NCI-H2196 treated with DMSO at 0.1 percent for 48 hours (cell line): Measurements from ENCODE around the gene CDH9.
"Not testable (repeated sequence)": the region's sequence is repeated elsewhere in the genome, so short reads cannot be mapped to it uniquely, and the experiment has no call there.

Experiments used
- DNase-seq: peaks from one replicate; lab custom pipeline; 2025; ENCODE audit not compliant: unreplicated experiment; lab: John Stamatoyannopoulos, UW

The CDH9 gene

DNA sequence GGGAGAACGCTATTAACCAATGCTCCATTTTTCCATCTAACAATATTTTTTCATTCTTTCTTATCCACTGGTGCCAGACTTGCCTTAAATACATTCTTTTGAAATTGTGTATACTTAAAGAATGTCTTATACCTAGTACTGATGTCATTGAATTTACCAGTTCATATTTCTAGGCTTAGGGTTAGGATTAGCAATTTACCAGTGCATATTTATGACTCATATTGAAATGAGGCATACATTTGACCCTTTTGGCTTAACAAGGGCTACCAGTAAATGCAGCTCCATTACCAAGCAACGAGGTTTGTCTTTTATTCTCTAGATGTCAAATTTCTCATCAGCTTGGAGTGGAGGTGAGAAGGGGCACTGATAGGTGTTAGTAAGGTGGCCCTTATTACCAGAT lies 89.5 kb downstream of the CDH9 start:
- DNase-seq = no peak

DNA sequence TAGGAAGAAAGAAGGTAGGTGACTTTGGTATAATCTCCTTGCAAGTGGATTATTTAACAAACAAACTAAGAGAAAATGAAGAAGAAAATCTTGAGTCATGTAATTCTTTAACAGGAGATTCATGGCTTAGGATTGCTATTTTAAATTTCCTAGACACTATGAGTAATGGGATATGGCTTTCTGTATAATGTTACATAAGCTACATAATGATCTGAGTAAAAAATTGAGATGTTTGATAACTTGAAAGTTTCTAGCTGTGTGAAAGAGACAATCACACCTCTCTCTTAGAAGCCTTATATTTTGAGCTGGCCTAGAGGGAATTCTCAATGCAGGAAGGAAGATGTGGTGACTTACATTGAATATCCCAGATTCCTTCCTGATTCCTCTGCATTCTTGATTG lies 92.5 kb downstream of the CDH9 start:
- no peak for DNase-seq

DNA sequence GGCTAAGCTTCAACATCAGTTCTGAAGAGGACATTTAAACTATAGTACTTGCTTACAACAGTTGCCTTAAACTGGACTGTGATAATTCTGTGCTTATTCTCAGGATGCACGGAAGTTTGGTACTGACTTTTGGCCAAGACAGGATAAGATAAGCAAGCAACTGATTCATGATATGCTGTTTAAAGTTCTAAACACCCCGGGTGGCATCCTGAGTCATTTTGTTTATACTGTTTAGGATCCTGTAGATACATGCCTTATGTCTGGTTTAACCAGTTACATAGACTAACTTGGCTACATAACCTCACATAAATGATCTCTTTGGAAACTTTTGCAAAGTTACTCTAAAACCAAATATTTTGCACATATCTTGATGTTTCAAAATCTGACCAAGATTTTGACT lies 95.9 kb downstream of the CDH9 start:
- DNase-seq = no peak

DNA sequence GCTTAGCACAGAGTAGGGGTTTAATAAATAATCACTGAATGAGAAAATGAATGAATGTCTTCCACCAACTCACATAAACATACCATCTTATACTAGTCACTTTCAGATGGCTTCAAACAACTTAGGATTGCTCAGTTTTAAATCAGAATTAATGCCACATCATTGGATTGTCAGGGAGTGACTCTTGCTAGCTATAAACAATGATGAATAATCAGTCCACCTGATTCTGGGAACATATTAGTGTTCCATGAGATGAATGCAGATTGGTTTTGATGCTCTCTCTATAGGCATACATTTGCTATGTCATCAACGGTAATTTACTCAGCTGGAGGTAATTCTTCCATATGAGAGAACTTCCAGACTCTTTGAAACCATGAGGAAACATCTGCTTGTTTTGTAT lies 97.4 kb downstream of the CDH9 start:
- no peak for DNase-seq

DNA sequence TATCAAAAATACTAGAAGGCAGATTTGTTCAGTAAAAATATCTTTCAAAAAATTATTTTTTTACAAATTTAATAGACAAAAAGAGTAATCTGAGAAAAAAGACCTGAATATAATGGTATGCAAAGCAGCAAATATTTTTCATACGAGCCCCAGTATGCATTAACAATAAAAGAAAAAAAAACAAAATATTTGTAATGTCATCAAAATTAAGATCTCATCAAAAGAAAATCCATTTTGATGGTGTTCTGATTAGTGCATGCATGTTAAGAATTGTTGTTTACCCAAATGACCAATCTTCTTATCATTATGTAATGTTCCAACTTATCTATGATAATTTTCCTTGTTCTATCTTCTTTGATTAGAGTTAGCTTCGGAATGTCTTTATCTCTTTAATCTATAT lies 106.1 kb downstream of the CDH9 start:
- no peak for DNase-seq

DNA sequence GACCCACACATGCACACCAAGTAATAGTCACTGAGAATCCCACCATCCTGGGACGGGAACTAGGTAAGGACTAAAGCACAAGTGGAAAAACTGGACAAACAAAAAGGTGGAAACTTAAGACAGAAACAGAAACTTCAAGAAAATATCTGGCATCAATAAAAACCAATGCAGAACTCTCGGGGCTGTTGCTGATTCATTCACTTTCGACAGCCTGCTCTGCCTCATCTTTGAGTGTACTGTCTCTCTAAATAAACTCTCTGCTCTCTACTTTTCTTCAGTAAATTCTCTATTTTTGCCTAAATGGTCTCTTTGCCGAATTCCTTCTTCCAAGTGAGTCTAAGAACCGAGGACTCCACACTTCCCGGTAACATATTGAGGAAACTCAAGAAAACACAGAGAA lies 116.9 kb downstream of the CDH9 start:
- DNase-seq = no peak

DNA sequence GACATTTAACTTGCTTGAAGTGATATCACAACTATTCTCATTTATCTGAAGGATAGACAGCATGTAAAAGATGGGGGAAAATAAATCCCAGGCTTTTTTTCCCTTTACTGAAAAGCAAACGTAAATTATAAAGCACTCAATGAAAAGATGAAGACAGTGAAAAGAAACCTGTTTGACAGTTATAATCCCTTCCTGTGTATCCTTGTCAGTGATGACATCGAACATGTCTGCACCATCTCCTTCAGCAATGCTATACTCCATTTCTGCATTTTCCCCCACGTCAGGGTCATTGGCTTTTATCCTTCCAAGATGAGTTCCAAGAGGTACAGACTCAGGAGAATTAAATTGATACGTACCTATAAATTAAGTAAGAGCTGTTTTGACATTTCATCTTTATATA lies 134.9 kb downstream of the CDH9 start:
- no peak for DNase-seq

DNA sequence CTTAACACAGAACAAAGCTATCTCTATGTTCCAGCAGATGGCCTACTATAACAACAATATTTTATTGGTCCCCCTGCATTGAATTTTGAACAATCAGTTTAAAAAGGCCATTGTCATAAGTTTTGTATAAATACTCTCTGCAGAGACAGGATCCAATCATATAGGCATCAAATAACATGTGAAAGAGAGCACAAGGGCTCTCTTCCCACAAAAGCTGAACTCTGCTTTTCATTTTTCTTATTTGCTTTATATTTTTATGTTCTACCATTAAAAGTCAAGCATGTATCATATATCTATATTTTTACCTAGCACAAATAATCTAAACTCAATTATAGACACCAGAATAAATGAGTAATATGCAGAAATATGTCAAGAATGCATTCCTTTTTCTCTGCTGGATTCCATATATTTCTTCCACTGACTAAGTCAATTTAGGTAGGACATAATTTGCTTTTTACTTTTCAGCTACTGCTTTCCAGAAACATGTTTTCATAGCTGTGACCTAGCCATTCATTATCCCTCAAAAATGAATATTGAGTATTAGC lies 143.6 kb downstream of the CDH9 start:
- no peak for DNase-seq

DNA sequence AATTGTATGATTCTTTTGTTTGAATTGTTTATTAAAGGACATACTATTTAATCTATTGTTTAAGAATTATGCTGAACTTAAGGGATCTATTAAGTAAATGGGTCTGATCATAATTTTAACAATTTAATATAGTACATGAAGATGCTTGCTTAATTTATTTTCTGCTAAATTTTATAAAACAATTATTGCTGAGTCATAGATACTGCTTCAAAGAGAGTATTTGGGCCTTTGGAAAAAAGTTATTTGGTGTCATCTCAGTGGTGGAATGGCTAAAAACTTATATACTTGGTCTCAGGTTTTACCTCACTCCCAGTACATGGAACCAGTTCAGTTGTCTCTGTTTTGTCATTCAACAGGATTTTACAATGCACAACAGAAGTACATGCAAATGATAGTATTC lies 145.3 kb downstream of the CDH9 start:
- no peak for DNase-seq

DNA sequence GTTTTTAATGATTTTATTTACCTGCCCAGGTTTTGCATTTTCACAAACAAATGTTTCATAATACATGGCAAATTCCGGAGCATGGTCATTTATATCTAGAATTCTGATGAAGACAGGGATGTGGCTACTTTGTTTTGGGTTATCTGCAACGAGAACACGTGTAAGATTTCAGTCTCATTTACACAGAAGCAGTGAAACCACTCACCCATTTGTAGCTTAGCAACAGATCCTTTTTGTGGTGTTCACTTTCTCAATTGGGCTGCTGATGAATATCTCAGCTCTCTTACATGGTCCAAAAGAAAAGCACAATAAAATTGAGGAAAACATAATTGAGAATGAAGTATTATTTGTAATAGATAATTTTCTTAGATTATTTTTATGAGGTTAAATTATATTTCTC lies 148.6 kb downstream of the CDH9 start:
- DNase-seq = peak; percentile 52

DNA sequence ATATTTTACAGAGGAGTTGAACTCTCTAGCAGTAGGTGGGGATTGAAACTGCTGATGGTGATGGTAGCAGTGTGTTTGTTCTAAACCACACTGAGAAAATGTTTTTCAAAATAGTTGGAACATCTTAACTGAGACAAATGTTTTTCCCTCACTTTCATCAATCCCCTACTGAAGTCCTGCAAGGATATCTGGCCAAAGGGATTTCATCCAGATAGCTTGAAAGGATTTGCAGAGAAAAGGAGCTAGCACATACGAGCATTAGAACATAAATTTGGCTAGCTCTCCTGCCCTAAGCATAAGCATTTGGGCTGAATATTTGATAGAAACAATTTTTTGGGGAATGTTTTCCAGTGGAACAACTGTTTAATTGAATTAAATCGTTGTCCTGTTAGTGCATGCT lies 153.9 kb downstream of the CDH9 start:
- no peak for DNase-seq

DNA sequence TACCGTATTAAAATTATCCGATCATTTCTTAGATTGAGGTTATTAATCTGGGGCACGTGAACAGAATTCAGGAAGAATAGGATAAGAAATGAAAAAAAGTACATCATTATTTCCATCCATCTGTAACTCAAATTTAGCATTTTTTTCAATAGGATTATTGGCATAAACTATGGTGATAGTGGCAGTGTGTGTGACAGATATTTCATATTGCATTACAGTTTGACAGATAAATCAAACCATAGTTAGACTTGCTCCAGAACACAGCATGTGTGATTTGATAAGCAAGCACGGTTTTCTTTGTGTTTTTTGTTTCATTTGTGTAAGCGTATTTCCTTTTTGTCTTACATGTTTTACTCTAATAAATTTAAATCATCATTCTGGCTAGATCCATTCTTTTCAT lies 155.0 kb downstream of the CDH9 start:
- no peak for DNase-seq

DNA sequence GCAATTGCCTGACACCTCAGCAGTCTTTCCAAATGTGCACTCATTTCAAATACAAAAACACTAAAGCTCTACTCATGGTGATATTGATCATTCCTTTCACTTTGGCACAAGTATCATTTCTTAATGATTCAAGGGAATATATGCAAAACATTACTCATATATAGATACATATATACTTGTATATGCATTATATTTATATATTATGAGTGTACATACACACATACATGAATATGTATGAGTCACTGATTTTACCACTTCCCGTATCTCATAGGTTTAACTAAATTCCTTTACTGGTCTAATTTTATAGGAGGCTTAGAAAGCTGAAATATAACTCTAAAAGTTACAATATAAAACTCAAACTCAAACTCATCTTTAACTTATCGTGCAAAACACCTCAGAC lies 156.5 kb downstream of the CDH9 start:
- no peak for DNase-seq

DNA sequence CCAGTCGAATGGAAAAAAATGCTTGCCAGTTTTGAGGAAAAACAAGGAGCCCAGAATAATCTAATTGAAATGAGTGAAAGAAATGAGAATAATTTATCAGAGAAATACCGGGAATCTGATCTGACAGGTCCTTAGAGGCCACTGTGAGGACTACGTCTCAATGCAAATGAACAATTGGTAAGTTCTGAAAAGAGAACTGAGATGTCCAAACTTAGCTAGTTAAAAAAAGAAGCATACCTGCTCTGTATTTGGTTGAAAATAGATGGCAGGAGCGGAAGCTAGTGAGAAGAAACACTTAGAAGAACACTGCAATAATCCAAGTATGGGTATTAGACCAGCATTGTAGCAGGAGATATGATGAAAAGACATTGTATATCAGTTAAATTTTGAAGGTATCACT lies 161.2 kb downstream of the CDH9 start:
- no peak for DNase-seq

DNA sequence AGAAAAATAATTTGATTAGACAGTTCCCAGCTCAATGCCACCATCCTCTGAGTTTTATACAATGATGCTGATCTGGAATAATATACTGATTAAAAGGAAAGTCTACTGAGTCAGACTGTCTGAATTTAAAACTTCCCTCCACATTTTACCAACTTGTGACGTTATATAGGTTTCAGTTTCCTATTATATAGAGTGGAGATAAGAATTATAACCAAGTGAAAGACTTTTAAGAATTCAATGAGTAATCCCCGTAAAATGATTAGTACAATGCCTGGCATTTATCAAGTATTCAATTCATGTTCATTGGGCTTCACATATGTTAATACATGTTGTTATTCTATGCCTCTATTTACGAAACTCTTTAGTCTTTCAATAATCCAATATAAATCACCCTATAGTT lies 166.0 kb downstream of the CDH9 start:
- DNase-seq = no peak

DNA sequence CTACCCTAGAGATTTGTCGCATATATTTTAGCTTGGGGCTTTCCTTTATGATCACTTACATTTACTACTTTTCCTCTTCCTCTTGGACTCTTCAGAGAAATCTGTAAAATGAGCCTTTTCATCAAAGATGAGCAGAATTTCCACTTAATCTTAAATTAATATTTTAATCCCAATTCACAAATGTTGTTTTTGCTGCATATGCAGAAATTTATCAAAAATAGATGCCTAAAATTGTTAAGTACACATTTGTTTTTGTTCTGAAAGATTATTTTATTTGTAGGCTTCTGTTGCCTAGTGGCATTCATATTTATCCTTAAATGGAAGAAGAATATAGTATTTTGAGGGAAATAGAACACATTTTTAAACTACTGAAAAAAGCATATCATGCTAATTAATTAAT lies 168.6 kb downstream of the CDH9 start:
- DNase-seq = no peak

DNA sequence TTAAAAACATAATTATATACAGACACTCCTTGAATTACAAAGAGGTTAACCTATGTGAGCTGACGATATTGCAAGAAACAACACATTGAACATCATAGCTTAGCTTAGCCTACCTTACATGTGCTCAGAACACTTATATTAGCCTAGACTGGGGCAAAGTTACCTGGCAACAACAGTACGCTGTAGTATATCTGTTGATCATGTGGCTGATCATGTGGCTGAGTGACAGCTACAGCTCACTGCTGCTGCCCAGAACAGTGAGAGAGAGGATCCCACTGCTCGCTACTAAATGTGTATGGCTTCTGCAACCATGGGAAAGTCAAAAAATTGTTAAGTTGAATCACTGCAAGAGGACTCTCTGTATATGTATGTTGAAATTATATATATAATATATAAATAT lies 169.9 kb downstream of the CDH9 start:
- no peak for DNase-seq

DNA sequence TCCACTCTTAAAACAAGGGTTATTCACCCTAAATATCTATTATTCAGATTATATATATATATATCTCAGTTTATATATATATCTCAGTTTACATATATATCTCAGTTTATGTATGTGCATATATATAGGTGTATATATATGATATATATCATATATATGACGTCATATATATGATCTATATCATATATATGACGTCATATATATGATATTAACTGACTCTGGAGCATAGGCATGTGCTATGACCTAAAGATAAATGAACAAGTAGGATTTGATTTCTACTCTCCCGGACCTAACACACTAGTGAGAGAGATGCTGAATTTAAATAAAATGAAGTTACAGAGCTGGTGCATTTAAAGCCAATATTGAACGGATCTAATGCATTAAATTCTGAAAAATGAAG lies 174.3 kb downstream of the CDH9 start:
- no peak for DNase-seq

DNA sequence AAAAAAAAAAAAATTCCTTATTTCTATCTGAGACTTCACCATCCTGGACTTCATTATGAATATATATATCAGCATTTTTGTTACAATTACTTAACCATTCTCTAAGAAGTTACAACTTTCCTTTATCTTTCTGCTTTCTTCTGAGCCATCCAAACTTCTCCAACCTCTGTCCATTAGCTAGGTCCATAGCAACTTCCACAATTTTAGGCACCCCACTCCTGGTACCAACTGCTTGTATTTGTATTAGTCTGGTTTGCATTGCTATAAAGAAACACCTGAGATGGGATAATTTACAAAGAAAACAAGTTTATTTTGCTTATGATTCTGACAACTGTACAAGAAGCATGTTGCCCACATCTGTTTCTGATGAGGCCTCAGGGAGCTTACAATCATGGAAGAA lies 182.1 kb downstream of the CDH9 start:
- no peak for DNase-seq

DNA sequence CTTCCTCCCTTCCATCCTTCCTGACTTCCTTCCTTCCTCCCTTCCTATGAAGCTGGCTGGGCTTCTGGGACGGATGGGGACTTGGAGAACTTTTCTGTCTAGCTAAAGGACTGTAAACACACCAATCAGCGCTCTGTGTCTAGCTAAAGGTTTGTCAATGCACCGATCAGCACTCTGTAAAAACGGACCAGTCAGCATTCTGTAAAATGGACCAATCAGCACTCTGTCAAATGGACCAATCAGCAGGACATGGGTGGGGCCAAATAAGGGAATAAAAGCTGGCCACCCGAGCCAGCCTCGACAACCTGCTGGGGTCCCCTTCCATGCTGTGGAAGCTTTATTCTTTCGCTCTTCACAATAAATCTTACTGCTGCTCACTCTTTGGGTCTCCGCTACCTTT lies 185.9 kb downstream of the CDH9 start:
- DNase-seq = not testable (repeated sequence)

DNA sequence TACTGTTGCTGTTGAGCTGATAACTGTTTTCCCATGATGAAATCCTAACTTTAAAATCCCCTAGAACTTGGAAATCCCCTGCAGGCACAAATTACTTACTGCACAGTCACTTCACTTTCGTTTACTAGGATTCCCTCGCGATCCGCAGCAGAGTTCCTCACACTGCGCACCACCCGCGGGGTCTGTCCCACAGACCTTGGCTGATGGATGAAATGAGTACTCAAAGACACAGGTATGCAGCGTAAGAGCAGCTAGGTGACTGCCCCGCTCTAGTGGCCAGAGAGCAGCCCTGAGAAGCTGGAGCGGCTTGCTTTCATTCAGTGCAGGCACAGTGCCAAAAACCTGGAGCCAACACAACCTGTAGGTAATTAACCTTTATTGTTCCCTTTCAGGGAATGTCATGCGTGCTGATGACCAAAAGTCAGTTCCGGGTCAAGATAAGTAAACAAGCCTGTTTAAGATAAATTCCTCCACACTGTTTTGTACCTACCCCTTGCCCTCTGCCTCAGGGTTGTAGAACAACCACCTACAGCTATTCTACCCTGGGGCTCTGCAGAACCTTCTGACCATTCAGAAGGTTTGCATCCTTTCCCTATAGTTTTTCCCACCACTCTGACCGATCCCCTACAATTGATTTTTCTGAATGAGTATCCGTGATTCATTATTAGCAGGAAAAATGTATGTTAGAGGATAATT lies 191.2 kb downstream of the CDH9 start:
- DNase-seq = no peak

DNA sequence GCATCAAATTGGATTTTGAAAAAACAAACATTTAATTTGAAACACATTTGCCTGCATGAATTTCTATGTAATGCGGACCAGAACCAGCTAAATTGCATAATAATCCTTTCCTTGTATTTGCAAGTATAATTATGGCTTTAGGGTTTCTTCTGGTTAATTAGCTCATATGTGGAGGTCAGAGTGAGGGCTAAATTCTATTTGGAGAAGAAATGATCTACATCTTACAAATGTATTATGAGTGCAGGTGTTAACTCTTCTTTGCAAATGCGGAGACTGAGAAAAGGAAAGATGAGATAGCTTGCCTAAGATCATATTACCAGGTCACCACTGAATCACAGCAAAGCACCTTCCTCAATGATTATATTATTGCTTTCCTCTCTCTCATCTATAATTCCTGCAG lies 194.7 kb downstream of the CDH9 start:
- DNase-seq = no peak

DNA sequence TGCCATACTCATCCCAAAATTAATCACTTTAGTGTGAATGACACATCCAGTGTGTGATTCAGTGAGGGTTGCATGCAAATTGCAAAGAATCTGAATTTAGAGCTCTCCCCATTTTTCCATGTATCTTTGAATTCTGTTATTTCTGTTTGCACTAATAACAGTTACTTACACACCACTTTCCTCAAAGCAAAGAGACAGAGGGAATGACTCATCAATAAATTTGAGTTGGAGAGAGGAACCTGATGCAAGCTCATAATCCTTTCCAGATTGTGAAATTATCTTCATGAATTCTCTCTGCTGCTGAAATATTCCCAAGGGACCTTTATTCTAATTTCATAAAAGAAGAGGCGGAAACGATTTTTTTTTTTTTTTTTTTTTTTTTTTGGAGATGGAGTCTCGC lies 204.8 kb downstream of the CDH9 start:
- DNase-seq = no peak
